GM18505 (cell line): ENCODE data around the gene ZPR1.

Source experiments
- ATAC-seq: cut with Tn5 transposase; IDR thresholded peaks from one replicate; pipeline ENCODE4 v1.9.1; 2021; ENCODE audit not compliant: unreplicated experiment
- POLR2A ChIP-seq: IDR thresholded peaks from 4 replicates; pipeline ENCODE4 v1.6.1; 2011; ENCODE audit warnings: borderline replicate concordance; ENCODE audit not compliant: insufficient read depth, insufficient read length; ENCODE audit errors: extremely low read depth

ZPR1 gene

GRCh38 chr11:116733043-116733755 is 54.6 kb downstream of the ZPR1 start:
- no peak for TF ChIP-seq POLR2A
- ATAC-seq: no peak

- ATAC-seq: no peak
- TF ChIP-seq POLR2A: no peak
These were observed 55.4 kb downstream of the ZPR1 start for GRCh38 chr11:116732271-116733042.

- no peak for TF ChIP-seq POLR2A
- ATAC-seq: no peak
These were observed 56.0 kb downstream of the ZPR1 start for GRCh38 chr11:116731821-116732220.

- ATAC-seq: no peak
- TF ChIP-seq POLR2A: no peak
These were observed 56.6 kb downstream of the ZPR1 start for GRCh38 chr11:116731097-116731761.

DNA sequence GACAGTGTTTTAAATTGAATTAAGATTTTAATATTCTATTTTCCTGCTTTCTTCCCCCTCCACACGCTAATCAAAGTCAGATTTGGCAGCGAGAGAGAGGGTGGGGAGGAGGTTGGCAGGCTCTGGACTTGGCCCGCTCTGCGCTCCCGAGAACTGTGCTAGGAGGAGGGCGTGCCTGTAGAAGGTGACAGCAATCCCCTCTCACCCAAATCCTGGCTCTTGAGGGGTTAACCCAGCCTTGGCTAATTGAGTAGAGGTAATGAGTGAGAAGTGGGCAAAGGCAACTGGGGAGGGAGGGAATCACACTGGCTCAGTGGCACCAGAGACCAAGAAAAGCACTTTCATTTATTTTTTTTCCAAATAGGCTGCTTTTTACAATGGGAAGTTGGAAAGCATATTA is 57.2 kb downstream of the ZPR1 start:
- ATAC-seq: no peak

DNA sequence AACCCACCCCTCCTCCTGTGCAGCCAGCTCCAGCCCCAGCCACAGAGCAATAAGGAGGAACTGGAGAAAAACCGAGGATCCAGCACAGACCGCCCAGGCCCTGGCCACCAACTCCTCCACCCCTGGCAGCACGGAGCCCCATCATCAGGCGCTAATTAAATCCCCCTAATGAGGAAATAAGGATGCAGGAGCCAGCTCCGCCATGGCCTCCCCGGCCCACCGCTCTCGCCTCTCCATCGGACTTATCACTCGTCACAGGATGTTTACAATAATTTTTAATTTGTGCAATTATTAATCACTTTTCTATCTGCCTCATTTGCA is 57.6 kb downstream of the ZPR1 start:
- TF ChIP-seq POLR2A: no peak
- ATAC-seq: no peak

More for the DNA sequence above, 57.2 kb downstream of the ZPR1 start:
- TF ChIP-seq POLR2A: no peak

GRCh38 chr11:116729501-116730240 is 58.2 kb downstream of the ZPR1 start:
- ATAC-seq: no peak
- no peak for TF ChIP-seq POLR2A

GRCh38 chr11:116727990-116728389 is 59.8 kb downstream of the ZPR1 start:
- ATAC-seq: no peak
- TF ChIP-seq POLR2A: no peak

DNA sequence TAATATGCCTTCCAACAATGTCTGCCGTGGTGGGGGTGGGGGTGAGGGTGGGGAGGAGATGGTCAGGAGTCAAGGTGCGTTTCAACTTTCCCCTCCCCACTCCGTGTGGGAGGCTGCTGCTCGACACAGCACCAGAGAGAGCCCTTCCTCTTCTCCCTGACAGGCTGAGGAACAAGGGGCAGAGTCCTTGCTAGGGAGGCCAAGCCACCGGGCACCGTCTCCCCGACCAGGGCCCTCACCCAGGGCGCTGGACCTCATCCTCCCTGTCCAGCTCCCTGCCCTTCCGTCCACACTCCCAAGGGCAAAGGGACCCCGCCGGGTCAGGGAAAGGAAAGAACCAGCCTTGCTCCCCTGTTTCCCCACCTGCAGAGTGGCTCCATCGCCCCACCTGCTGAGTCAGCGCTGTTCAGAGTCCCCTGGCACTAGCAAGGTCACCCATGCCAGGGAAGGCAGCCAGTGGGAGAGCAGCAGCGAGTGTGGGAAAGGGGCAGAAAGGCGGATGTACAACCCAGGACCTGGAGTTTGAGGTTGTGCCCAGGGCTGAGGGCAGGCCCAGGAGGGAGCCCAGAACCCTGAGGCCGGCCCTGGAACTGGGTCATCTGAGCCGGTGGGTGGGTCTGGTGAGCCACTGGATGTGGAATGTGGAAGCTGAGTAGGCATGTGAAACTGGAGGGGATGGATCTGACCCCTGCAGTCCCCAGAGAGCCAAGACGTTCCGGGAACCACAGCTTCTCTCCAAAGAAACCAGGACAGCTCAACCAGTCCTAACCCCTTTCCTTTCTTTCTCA is 62.2 kb downstream of the ZPR1 start:
- TF ChIP-seq POLR2A: no peak
- ATAC-seq: no peak

- ATAC-seq: no peak
- TF ChIP-seq POLR2A: no peak
These were observed 63.0 kb downstream of the ZPR1 start for GRCh38 chr11:116724813-116725212.
